HG03565 (cell line): ENCODE measurements around the gene TUBGCP6.
A peak's percentile ranks its signal among the peaks of the same experiment; 100 is the strongest.

Source experiments
- ATAC-seq: cut with Tn5 transposase; IDR thresholded peaks from one replicate; pipeline ENCODE4 v1.9.1; 2021; ENCODE audit warnings: mild to moderate bottlenecking, moderate library complexity; ENCODE audit not compliant: unreplicated experiment

Gene TUBGCP6

GRCh38 chr22:50252082-50253045 is 7.5 kb upstream of the TUBGCP6 start:
- ATAC-seq = no peak

DNA sequence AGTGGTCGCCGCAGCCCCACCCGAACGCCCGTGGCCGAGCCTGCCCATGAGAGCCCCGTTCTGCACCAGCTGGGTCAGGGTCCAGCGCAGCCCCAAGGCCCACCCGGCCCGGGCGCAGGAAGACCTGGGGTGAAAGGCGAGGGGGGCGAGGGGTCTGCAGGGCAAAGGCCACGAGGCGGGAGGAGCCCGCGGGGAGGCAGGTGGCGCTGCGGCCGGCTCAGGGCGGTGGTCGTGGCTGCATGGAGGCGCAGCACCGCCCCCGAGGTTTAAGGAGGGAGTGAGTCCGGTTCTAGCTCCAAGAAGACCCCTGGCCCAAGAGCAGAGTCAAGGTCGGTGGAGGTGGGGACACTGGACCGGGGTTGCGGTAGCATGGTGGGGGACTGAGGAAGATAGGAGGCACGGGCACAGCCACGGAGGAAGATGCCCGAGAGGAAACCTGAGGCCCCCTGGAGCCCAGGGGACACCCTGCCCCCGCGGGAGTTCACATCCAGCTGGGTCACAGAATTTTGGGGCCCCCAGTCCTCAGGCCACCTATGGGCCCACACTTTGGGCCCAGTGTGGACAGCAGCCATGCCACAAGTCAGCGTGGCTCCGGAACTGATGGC is 6.8 kb upstream of the TUBGCP6 start:
- no peak for ATAC-seq

DNA sequence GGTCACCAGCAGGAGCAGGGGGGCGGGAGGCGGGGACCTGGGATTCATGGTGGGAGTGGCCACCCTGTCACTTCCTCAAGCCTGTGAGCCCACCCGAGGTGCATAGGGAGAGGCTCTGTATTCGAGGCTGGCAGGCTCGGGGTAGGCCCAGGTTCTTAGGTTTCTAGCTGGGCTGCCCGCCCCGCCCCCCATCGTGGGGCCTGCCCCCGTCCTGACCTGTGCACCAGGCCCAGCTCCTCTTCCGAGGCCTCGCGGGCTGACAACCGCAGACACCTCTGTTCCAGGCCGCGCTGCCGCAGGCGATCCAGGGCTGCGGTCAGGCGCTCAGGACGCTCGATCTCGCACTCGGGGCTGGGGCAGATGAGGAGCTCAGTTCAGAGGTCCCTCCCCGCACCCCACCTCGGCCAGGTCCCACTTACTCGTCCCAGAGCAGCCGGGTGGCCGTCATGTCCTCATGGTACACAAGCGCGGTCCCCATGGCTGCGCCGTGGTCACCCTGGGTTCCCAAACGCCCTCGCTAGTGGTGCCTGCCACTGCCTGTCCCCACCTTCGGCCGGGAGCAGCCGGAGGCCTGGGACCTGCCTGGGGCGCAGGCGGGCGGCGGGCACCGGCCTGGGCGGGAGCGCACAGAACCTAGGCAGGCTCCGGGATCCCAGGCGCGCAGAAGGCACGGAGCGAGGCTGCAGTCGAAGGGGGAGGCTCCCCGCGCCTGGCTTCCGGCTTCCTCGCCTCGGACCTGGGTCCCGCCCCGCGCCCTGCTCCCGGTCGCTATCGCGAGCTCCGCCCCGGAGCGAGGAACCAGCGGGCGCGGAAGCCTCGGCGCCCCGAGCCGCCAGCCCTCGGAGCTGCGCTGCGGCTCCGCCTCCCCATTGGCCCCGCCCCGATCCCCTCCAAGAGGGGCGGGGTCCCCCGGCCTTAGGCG is 6.0 kb upstream of the TUBGCP6 start, which contains the start of gene HDAC10:
Gene HDAC10 (minus strand): TSS at position 711 of the 922 bp plus-strand sequence. CDS start 233 bp downstream, at position 478.
- ATAC-seq = peak; percentile 37

- no peak for ATAC-seq
Observed at GRCh38 chr22:50250249-50250554, 5.4 kb upstream of the TUBGCP6 start.

- no peak for ATAC-seq
Observed at GRCh38 chr22:50249341-50250248, 4.8 kb upstream of the TUBGCP6 start.

- no peak for ATAC-seq
Observed at GRCh38 chr22:50248196-50249081, 3.6 kb upstream of the TUBGCP6 start.

DNA sequence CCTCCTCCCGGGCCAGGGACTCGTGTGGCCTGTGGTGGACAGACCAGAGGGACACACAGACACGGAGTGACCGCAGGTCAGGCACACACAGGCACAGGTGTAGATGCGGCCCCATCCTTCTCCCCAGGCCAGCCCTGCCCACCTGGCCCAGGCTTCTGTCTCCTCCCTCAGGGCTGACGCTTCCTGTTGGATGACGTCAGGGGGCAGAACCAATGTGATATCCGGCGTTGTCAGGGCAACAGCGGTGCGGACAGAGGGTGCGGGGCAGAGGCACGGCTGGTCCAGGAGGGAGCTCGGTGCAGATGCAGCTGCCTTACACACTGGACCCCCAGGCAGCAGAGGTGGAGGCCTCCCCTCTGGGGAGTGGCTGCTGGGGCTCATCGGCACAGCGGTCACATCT is 2.9 kb upstream of the TUBGCP6 start:
- ATAC-seq = no peak

GRCh38 chr22:50246242-50247175 is 1.7 kb upstream of the TUBGCP6 start:
- no peak for ATAC-seq

GRCh38 chr22:50245214-50246072 is 620 bp upstream of the TUBGCP6 start:
- no peak for ATAC-seq

- ATAC-seq = no peak
Observed at GRCh38 chr22:50243685-50244419, 971 bp downstream of the TUBGCP6 start.

GRCh38 chr22:50242406-50242949 is 2.3 kb downstream of the TUBGCP6 start:
- no peak for ATAC-seq

- no peak for ATAC-seq
Observed at GRCh38 chr22:50238755-50239154, 6.1 kb downstream of the TUBGCP6 start.

GRCh38 chr22:50236731-50237409 is 8.0 kb downstream of the TUBGCP6 start:
- ATAC-seq = no peak

DNA sequence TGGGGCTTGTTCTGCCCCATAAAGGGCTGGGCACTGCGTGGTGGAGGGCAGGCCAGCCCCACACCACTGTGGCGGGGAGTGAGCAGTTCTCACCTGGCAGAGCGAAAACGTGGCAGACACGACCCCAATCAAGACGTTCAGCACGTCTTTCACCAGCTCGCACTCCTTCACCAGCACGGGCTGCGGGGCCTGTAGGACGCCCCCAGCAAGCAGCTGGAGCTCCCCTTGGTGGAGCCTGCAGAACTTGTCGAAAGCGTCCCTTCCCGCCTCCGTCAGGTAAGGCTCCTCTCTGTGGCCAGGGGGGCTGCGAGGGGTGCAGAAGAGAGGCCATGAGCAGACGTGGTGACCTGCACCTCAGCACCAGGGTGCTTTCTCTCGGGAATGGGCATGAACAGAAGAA is 11.6 kb downstream of the TUBGCP6 start:
- ATAC-seq = no peak

DNA sequence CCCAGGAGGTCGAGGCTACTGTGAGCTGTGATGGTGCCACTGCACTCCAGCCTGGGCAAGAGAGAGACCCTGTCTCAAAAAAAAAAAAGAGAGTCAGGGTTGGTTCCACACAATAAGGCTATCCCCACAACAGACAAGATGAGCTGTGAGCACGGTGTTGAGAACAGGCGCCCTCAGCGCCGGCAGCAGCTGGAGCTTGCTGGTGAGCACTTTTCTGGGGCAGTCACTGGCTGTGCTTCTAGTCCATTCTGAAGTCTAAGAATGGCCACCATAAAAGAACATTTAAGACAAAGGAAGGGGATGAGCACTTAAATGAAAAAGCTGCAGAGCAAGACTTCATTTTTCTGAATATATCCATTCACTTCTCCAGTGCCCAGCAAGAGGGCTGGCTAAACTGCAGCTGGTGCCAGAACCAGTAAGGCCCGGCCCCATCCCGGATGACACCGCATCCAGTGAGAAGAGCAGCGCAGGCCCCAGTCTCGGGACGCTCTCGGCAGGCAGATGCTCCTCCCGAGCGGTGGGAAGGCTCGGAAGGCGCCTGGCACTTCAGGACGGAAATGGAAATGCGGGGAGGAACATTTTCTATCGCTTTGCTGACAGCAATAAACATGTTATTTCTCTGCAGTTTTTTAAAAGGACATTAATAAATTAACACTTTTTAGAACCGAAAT is 12.2 kb downstream of the TUBGCP6 start:
- ATAC-seq = no peak
